HEK293 (cell line): ENCODE data around the gene SH2D4B.

ENCODE experiments used
- CTCF ChIA-PET: fragments of 350-600 bp; formaldehyde crosslinking; extraction: SDS; loops from one replicate; lab custom pipeline; 2021; ENCODE audit warnings: antibody characterized with exemption; lab: Yijun Ruan, JAX
- POLR2A ChIA-PET: fragments of 300-600 bp; formaldehyde crosslinking; extraction: SDS; loops from one replicate; lab custom pipeline; 2020; ENCODE audit warnings: antibody characterized with exemption, inconsistent platforms; lab: Yijun Ruan, JAX
- H3K27ac ChIP-seq: fragments of 200-500 bp; sonication (Bioruptor generic); 2 replicates; pipeline ENCODE4 v1.5.1; 2014; ENCODE audit warnings: low read depth, low read length, control low read depth, inconsistent platforms; ENCODE audit errors: extremely low read depth
- H3K36me3 ChIP-seq, 2 experiments: fragments of 200-500 bp in 1 of 2; sonication (Bioruptor generic) in 1 of 2; 1 replicate in 1 of 2; 2 replicates in 1 of 2; pipeline ENCODE4 v1.5.1; 2014 to 2017; ENCODE audit warnings: inconsistent platforms in 2 of 2, low read length in 2 of 2; ENCODE audit not compliant: control insufficient read depth in 2 of 2, insufficient read depth in 1 of 2
- H3K4me1 ChIP-seq: fragments of 200-500 bp; sonication (Bioruptor generic); 2 replicates; pipeline ENCODE4 v1.5.1; 2014; ENCODE audit warnings: mild to moderate bottlenecking, low read length, inconsistent platforms; ENCODE audit not compliant: control insufficient read depth, insufficient read depth
- H3K4me3 ChIP-seq: 2 replicates; pipeline ENCODE4 v1.5.1; 2011; ENCODE audit warnings: low read depth, mild to moderate bottlenecking, control low read depth, low read length, moderate library complexity
- H3K9me3 ChIP-seq: fragments of 200-500 bp; sonication (Bioruptor generic); 2 replicates; pipeline ENCODE4 v1.5.1; 2014; ENCODE audit warnings: low read depth, low read length, inconsistent platforms; ENCODE audit not compliant: control insufficient read depth, insufficient read depth
- BCL11B ChIP-seq: fragments of 450-650 bp; formaldehyde crosslinking; IDR thresholded peaks from 2 replicates; pipeline ENCODE4 v1.5.1; 2016; ENCODE audit warnings: low read depth, missing biosample characterization, missing genetic modification characterization
- GLI4 ChIP-seq: fragments of 450-650 bp; formaldehyde crosslinking; IDR thresholded peaks from 2 replicates; pipeline ENCODE4 v1.5.1; 2016; ENCODE audit warnings: missing biosample characterization, missing genetic modification characterization
- GLIS1 ChIP-seq: fragments of 450-650 bp; formaldehyde crosslinking; IDR thresholded peaks from 2 replicates; pipeline ENCODE4 v1.5.1; 2016; ENCODE audit warnings: missing biosample characterization, missing genetic modification characterization
- KLF10 ChIP-seq: fragments of 450-650 bp; IDR thresholded peaks from 2 replicates; pipeline ENCODE4 v1.5.1; 2018; ENCODE audit warnings: missing biosample characterization, mild to moderate bottlenecking, missing genetic modification characterization
- PRDM1 ChIP-seq: fragments of 450-650 bp; formaldehyde crosslinking; IDR thresholded peaks from 2 replicates; pipeline ENCODE4; 2016; ENCODE audit warnings: missing biosample characterization, missing genetic modification characterization
- ZBTB17 ChIP-seq: fragments of 450-650 bp; formaldehyde crosslinking; IDR thresholded peaks from 2 replicates; pipeline ENCODE4 v1.5.1; 2016; ENCODE audit warnings: missing biosample characterization, missing genetic modification characterization
- ZBTB6 ChIP-seq: fragments of 450-650 bp; formaldehyde crosslinking; IDR thresholded peaks from 2 replicates; pipeline ENCODE4 v1.5.1; 2017; ENCODE audit warnings: missing biosample characterization, missing genetic modification characterization
- ZIC2 ChIP-seq: fragments of 450-650 bp; formaldehyde crosslinking; IDR thresholded peaks from 2 replicates; pipeline ENCODE4 v1.5.1; 2016; ENCODE audit warnings: missing biosample characterization, missing genetic modification characterization
- ZNF155 ChIP-seq: fragments of 450-650 bp; formaldehyde crosslinking; IDR thresholded peaks from 2 replicates; pipeline ENCODE4 v1.5.1; 2016; ENCODE audit warnings: missing biosample characterization, missing genetic modification characterization
- ZNF157 ChIP-seq: fragments of 450-650 bp; formaldehyde crosslinking; IDR thresholded peaks from 2 replicates; pipeline ENCODE4 v1.5.1; 2016; ENCODE audit warnings: missing biosample characterization, missing genetic modification characterization
- ZNF174 ChIP-seq: fragments of 450-650 bp; formaldehyde crosslinking; IDR thresholded peaks from 2 replicates; pipeline ENCODE4 v1.5.0; 2017; ENCODE audit warnings: missing biosample characterization, mild to moderate bottlenecking, missing genetic modification characterization
- ZNF311 ChIP-seq: fragments of 450-650 bp; formaldehyde crosslinking; IDR thresholded peaks from 2 replicates; pipeline ENCODE4 v1.5.1; 2017; ENCODE audit warnings: missing biosample characterization, missing genetic modification characterization, borderline replicate concordance
- ZNF335 ChIP-seq: fragments of 450-650 bp; formaldehyde crosslinking; conservative IDR thresholded peaks from 2 replicates; pipeline ENCODE4 v1.5.1; 2016; ENCODE audit warnings: missing biosample characterization, missing genetic modification characterization
- ZNF341 ChIP-seq: fragments of 450-650 bp; formaldehyde crosslinking; IDR thresholded peaks from 2 replicates; pipeline ENCODE4; 2016; ENCODE audit warnings: low read depth, missing biosample characterization, missing genetic modification characterization
- ZNF366 ChIP-seq: fragments of 450-650 bp; formaldehyde crosslinking; conservative IDR thresholded peaks from 2 replicates; pipeline ENCODE4 v1.5.1; 2016; ENCODE audit warnings: missing biosample characterization, missing genetic modification characterization
- ZNF510 ChIP-seq: fragments of 450-650 bp; formaldehyde crosslinking; IDR thresholded peaks from 2 replicates; pipeline ENCODE4 v1.5.1; 2018; ENCODE audit warnings: mild to moderate bottlenecking, missing genetic modification characterization, missing biosample characterization; ENCODE audit not compliant: insufficient replicate concordance
- ZNF544 ChIP-seq: fragments of 450-650 bp; formaldehyde crosslinking; IDR thresholded peaks from 2 replicates; pipeline ENCODE4 v1.5.0; 2017; ENCODE audit warnings: missing biosample characterization, missing genetic modification characterization
- ZNF600 ChIP-seq: fragments of 450-650 bp; formaldehyde crosslinking; IDR thresholded peaks from 2 replicates; pipeline ENCODE4 v1.5.1; 2016; ENCODE audit warnings: missing biosample characterization, missing genetic modification characterization
- ZNF677 ChIP-seq: fragments of 450-650 bp; IDR thresholded peaks from 2 replicates; pipeline ENCODE4 v1.5.0; 2018; ENCODE audit warnings: missing biosample characterization, mild to moderate bottlenecking, missing genetic modification characterization, moderate library complexity
- ZNF76 ChIP-seq: fragments of 450-650 bp; formaldehyde crosslinking; IDR thresholded peaks from 2 replicates; pipeline ENCODE4; 2016; ENCODE audit warnings: low read depth, missing biosample characterization, missing genetic modification characterization, borderline replicate concordance
- ZNF777 ChIP-seq: fragments of 450-650 bp; formaldehyde crosslinking; IDR thresholded peaks from 2 replicates; pipeline ENCODE4 v1.5.1; 2017; ENCODE audit warnings: missing biosample characterization, missing genetic modification characterization, borderline replicate concordance
- ZSCAN4 ChIP-seq: fragments of 450-650 bp; formaldehyde crosslinking; IDR thresholded peaks from 2 replicates; pipeline ENCODE4 v1.5.1; 2017; ENCODE audit warnings: missing biosample characterization, missing genetic modification characterization
- TF ChIP-seq, protein P1 (sequence below): fragments of 450-650 bp; formaldehyde crosslinking; IDR thresholded peaks from 2 replicates; pipeline ENCODE4 v1.5.1; 2016; ENCODE audit warnings: missing biosample characterization, missing genetic modification characterization, borderline replicate concordance
- TF ChIP-seq, protein P2 (sequence below): fragments of 450-650 bp; formaldehyde crosslinking; conservative IDR thresholded peaks from 2 replicates; pipeline ENCODE4 v1.5.1; 2016; ENCODE audit warnings: low read depth, missing biosample characterization, missing genetic modification characterization

SH2D4B gene

DNA sequence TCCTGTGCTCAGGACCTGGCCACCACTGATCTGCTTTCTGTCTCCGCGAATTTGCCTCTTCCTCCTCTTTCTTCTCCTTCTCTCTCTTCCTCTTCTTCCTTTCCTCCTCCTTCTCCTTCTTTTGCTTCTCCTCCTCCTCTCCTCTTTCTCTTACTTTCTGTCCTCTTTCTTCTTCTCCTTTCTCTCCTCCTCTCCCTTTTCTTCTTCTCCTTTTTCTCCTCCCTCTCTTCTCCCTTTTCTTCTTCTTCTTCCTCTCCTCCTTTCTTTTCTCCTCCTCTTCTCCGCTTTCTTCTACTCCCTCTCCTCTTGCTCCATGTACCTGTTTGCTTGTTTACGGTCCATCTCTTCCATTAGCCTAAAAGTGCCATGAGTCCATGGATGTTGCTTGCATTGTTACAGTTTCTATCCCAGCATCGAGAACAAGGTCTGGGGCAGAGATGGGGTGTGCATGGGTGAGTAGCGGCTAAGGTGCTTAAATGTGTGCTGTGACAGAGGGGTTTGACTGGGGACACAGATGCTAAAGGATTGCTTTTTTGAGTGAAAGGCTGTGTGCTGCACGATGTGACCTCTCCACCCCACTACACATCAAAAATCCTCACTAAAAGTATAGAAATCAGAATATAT lies 7.7 kb downstream of the SH2D4B start:
- Histone ChIP-seq H3K4me3 (no peak overlapping the region), H3K27ac (no peak overlapping the region), H3K9me3 (no peaks in the 10 kb centered on the region), H3K4me1 (no peaks in the 10 kb centered on the region), H3K36me3 (no peaks in the 10 kb centered on the region)
- TF ChIP-seq PRDM1 (tag by site-specific recombination) = peak; percentile 83
- peak; percentile 52 for TF ChIP-seq ZNF366 (tag by site-specific recombination)
- TF ChIP-seq ZNF510 (tag by site-specific recombination) = no peak
- POLR2A ChIA-PET = no interaction called here
- CTCF ChIA-PET = no interaction called here

DNA sequence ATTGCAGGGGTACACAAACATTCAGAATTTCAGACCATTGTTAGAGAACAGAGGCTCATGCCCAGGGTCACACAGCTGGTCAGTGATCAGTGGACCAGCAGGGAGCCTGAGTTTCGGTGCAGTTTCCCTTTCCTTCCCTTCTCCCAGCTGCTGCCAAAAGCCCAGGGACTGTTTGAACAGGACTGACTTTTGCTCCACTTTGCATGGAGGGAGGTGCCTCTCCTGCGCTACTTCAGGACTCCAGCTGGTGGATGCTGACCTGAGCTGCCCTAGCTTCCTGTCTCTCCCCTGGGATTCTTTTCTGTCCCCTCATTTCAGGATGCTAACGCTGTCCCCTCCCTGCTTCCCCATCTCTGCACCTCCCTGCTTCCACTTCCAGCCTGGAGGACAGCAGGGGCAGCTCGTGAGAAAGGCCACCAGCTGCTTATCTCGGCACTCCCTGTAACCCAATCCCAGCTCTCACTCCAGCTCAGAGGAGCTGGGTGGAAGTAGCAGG lies 14.5 kb downstream of the SH2D4B start:
- no peak overlapping the region for H3K4me3 ChIP-seq
- POLR2A ChIA-PET = no interaction called here

GRCh38 chr10:80553436-80553835 lies 15.7 kb downstream of the SH2D4B start:
- Histone ChIP-seq H3K4me3 (no peak overlapping the region), H3K4me1 (no peaks in the 10 kb centered on the region), H3K36me3 (no peaks in the 10 kb centered on the region), H3K27ac (no peak overlapping the region), H3K9me3 (no peaks in the 10 kb centered on the region)
- ChIA-PET CTCF (no interaction called here), POLR2A (no interaction called here)
- TF ChIP-seq BCL11B (tag by site-specific recombination) (no peak), ZNF174 (tag by site-specific recombination) (no peak), ZSCAN4 (no peak), ZNF335 (tag by site-specific recombination) (no peak), ZNF155 (tag by site-specific recombination) (no peak), ZNF76 (tag by site-specific recombination) (no peak)
- TF ChIP-seq, protein P1, sequence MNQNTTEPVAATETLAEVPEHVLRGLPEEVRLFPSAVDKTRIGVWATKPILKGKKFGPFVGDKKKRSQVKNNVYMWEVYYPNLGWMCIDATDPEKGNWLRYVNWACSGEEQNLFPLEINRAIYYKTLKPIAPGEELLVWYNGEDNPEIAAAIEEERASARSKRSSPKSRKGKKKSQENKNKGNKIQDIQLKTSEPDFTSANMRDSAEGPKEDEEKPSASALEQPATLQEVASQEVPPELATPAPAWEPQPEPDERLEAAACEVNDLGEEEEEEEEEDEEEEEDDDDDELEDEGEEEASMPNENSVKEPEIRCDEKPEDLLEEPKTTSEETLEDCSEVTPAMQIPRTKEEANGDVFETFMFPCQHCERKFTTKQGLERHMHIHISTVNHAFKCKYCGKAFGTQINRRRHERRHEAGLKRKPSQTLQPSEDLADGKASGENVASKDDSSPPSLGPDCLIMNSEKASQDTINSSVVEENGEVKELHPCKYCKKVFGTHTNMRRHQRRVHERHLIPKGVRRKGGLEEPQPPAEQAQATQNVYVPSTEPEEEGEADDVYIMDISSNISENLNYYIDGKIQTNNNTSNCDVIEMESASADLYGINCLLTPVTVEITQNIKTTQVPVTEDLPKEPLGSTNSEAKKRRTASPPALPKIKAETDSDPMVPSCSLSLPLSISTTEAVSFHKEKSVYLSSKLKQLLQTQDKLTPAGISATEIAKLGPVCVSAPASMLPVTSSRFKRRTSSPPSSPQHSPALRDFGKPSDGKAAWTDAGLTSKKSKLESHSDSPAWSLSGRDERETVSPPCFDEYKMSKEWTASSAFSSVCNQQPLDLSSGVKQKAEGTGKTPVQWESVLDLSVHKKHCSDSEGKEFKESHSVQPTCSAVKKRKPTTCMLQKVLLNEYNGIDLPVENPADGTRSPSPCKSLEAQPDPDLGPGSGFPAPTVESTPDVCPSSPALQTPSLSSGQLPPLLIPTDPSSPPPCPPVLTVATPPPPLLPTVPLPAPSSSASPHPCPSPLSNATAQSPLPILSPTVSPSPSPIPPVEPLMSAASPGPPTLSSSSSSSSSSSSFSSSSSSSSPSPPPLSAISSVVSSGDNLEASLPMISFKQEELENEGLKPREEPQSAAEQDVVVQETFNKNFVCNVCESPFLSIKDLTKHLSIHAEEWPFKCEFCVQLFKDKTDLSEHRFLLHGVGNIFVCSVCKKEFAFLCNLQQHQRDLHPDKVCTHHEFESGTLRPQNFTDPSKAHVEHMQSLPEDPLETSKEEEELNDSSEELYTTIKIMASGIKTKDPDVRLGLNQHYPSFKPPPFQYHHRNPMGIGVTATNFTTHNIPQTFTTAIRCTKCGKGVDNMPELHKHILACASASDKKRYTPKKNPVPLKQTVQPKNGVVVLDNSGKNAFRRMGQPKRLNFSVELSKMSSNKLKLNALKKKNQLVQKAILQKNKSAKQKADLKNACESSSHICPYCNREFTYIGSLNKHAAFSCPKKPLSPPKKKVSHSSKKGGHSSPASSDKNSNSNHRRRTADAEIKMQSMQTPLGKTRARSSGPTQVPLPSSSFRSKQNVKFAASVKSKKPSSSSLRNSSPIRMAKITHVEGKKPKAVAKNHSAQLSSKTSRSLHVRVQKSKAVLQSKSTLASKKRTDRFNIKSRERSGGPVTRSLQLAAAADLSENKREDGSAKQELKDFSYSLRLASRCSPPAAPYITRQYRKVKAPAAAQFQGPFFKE (tag by site-specific recombination) = no peak

More for the DNA sequence above, 14.5 kb downstream of the SH2D4B start:
- no peak overlapping the region for H3K27ac ChIP-seq
- H3K9me3 ChIP-seq = no peaks in the 10 kb centered on the region
- TF ChIP-seq ZNF777 = no peak
- no peak for TF ChIP-seq KLF10 (tag by site-specific recombination)
- TF ChIP-seq ZNF600 = no peak
- no peak for TF ChIP-seq ZBTB6 (tag by site-specific recombination)
- 0 out of 2 replicates have a peak, but pooled peaks have one; percentile 23 for TF ChIP-seq ZNF341 (tag by site-specific recombination)
- peak; percentile 95 for TF ChIP-seq ZIC2 (tag by site-specific recombination)
- no peak for TF ChIP-seq ZNF544
- TF ChIP-seq ZBTB17 (tag by site-specific recombination) = peak; percentile 53; the same call in 1 of the 2 replicates
- TF ChIP-seq, protein P2, sequence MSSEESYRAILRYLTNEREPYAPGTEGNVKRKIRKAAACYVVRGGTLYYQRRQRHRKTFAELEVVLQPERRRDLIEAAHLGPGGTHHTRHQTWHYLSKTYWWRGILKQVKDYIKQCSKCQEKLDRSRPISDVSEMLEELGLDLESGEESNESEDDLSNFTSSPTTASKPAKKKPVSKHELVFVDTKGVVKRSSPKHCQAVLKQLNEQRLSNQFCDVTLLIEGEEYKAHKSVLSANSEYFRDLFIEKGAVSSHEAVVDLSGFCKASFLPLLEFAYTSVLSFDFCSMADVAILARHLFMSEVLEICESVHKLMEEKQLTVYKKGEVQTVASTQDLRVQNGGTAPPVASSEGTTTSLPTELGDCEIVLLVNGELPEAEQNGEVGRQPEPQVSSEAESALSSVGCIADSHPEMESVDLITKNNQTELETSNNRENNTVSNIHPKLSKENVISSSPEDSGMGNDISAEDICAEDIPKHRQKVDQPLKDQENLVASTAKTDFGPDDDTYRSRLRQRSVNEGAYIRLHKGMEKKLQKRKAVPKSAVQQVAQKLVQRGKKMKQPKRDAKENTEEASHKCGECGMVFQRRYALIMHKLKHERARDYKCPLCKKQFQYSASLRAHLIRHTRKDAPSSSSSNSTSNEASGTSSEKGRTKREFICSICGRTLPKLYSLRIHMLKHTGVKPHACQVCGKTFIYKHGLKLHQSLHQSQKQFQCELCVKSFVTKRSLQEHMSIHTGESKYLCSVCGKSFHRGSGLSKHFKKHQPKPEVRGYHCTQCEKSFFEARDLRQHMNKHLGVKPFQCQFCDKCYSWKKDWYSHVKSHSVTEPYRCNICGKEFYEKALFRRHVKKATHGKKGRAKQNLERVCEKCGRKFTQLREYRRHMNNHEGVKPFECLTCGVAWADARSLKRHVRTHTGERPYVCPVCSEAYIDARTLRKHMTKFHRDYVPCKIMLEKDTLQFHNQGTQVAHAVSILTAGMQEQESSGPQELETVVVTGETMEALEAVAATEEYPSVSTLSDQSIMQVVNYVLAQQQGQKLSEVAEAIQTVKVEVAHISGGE (tag by site-specific recombination) = no peak
- no peak for TF ChIP-seq GLI4
- TF ChIP-seq ZNF157 (tag by site-specific recombination) = no peak
- no peak for TF ChIP-seq ZNF677 (tag by site-specific recombination)
- 0 out of 2 replicates have a peak, but pooled peaks have one; percentile 9 for TF ChIP-seq GLIS1
- TF ChIP-seq ZNF311 = no peak
- TF ChIP-seq, all 188 proteins: peak for 4
- CTCF ChIA-PET = interaction anchor here (0.6 to 1.3 kb wide), 3 partner anchors 64 to 175 kb away, joined by 3 to 4 read pairs (median 3); no protein-coding TSS in a partner anchor
- Histone ChIP-seq H3K36me3 (no peaks in the 10 kb centered on the region), H3K4me1 (no peaks in the 10 kb centered on the region)
